Kidney (tissue), 14 donors: ENCODE results near the gene KRT78. TPM values are rescaled to one million over a fixed set of nuclear protein-coding genes. Genes with fewer than 3 reads are reported as not detected.

Source experiments
- DNase-seq, 5 donors: peaks; one replicate each; pipeline ENCODE4 v3.0.0-alpha.2; 2013 to 2020
- FAIRE-seq: peaks from 2 replicates; lab custom pipeline; 2012; peaks lifted over from hg19 to GRCh38; lab: Jason Lieb, UNC
- H3K27ac ChIP-seq, 2 donors: one replicate each; pipeline ENCODE4 v1.7.0; 2013; ENCODE audit warnings: low read depth in 2 of 2, low read length in 2 of 2, inconsistent platforms in 1 of 2
- H3K27me3 ChIP-seq: one replicate; pipeline ENCODE4 v1.7.1; 2013; ENCODE audit warnings: low read length, inconsistent platforms; ENCODE audit not compliant: control insufficient read depth, insufficient read depth
- H3K36me3 ChIP-seq, 3 donors: one replicate each; pipeline versions ENCODE4 v1.7.0 to v1.7.1; 2013; ENCODE audit warnings: low read length in 3 of 3, control low read depth in 1 of 3, inconsistent platforms in 1 of 3; ENCODE audit not compliant: insufficient read depth in 3 of 3, control insufficient read depth in 2 of 3
- H3K4me1 ChIP-seq, 3 donors: one replicate each; pipeline versions ENCODE4 v1.7.0 to v1.7.1; 2013; ENCODE audit warnings: low read length in 3 of 3, inconsistent platforms in 1 of 3, low read depth in 1 of 3; ENCODE audit not compliant: control insufficient read depth in 2 of 3, insufficient read depth in 2 of 3
- H3K4me3 ChIP-seq, 3 donors: one replicate each; pipeline versions ENCODE4 v1.7.0 to v1.8.1; 2013; ENCODE audit warnings: low read length in 3 of 3, control low read depth in 1 of 3, inconsistent platforms in 1 of 3
- H3K9ac ChIP-seq, 3 donors: one replicate each; pipeline versions ENCODE4 v1.7.0 to v1.7.1; 2013; ENCODE audit warnings: low read length in 3 of 3, control low read depth in 1 of 3, inconsistent platforms in 1 of 3
- H3K9me3 ChIP-seq, 3 donors: one replicate each; pipeline versions ENCODE4 v1.7.0 to v1.7.1; 2013; ENCODE audit warnings: low read length in 3 of 3, control low read depth in 1 of 3, inconsistent platforms in 1 of 3; ENCODE audit not compliant: control insufficient read depth in 2 of 3, insufficient read depth in 1 of 3
- CTCF ChIP-seq: IDR thresholded peaks from 3 replicates; pipeline ENCODE4 v1.5.1; 2012; ENCODE audit warnings: mild to moderate bottlenecking, moderate library complexity, borderline replicate concordance; ENCODE audit not compliant: insufficient read depth; ENCODE audit errors: extremely low read depth
- intact Hi-C: fragments of 100-400 bp; cut with DNase I; formaldehyde crosslinking; loops from one replicate; pipeline ENCODE4 v1.11.1; 2022
- polyA plus RNA-seq: library from polyadenylated mRNA; stranded (reverse); fragments of 350-450 nt; fragmentation: Illumina TruSeq; extraction: RNeasy Lipid Tissue Mini Kit (QIAGEN cat#74804); gene quantifications from one replicate; pipeline ENCODE4 v1.2.3, GENCODE V29; 2014; ENCODE audit warnings: low read depth, low replicate concordance; ENCODE audit not compliant: insufficient read depth
- total RNA-seq: library from RNA; stranded (reverse); fragmentation: NEBNext Ultra II Directional; extraction: Animal tissue kit (Norgen Biotek cat#: 25700); gene quantifications from one replicate; pipeline ENCODE4 v1.2.1, GENCODE V29; 2021
- donor health status: control.
- donor health status: control.
- donor health status: control.
- donor health status: control.
- donor health status: control.
- donor health status: DM: yes; HTN: yes; CAD: no.
- donor health status: Normal renal cell carcinoma (clear cell type).

KRT78 gene
- total and polyA plus RNA-seq, 2 donors from 2014 or later: not detected

- no peaks in the 10 kb centered on the region for H3K9me3 ChIP-seq
- no peak for TF ChIP-seq CTCF
- FAIRE-seq: no peak
- H3K27ac ChIP-seq: no peak overlapping the region
- intact Hi-C loops: no loop called here
- H3K36me3 ChIP-seq: no peaks in the 10 kb centered on the region
- no peak overlapping the region for H3K4me3 ChIP-seq
- no peaks in the 10 kb centered on the region for H3K4me1 ChIP-seq
- no peak for DNase-seq
- H3K9ac ChIP-seq: no peak overlapping the region
- H3K27me3 ChIP-seq: no peaks in the 10 kb centered on the region
These were observed 28.9 kb downstream of the KRT78 start for GRCh38 chr12:52819731-52820510.

GRCh38 chr12:52818887-52819420 lies 29.8 kb downstream of the KRT78 start:
- no peak overlapping the region for H3K9ac ChIP-seq
- no peak overlapping the region for H3K4me3 ChIP-seq
- intact Hi-C loops: no loop called here
- DNase-seq: no peak
- H3K9me3 ChIP-seq: no peaks in the 10 kb centered on the region
- H3K27me3 ChIP-seq: no peaks in the 10 kb centered on the region
- no peaks in the 10 kb centered on the region for H3K36me3 ChIP-seq
- H3K27ac ChIP-seq: no peak overlapping the region
- no peak for TF ChIP-seq CTCF
- FAIRE-seq: no peak
- no peaks in the 10 kb centered on the region for H3K4me1 ChIP-seq

GRCh38 chr12:52818388-52818787 lies 30.4 kb downstream of the KRT78 start:
- Histone ChIP-seq H3K27ac (no peak overlapping the region), H3K9me3 (no peaks in the 10 kb centered on the region), H3K27me3 (no peaks in the 10 kb centered on the region), H3K4me3 (no peak overlapping the region), H3K9ac (no peak overlapping the region), H3K4me1 (no peaks in the 10 kb centered on the region), H3K36me3 (no peaks in the 10 kb centered on the region)
- FAIRE-seq (no peak), DNase-seq (peak in 4 of 5 donors; percentile 38 to 67 (median 51))
- intact Hi-C loops: no loop called here
- no peak for TF ChIP-seq CTCF
